Measurements from ENCODE around the gene ATG12. TPM values are rescaled to one million over a fixed set of nuclear protein-coding genes. Genes with fewer than 3 reads are reported as not detected.

ATG12 gene
- total and polyA plus RNA-seq, 2 of the 13 experiments (the other 11 are each of a cell fraction or from before 2014, with no cell fraction given), result 46.4 to 58.1 TPM

- no peak for TF ChIP-seq ZNF775 (CRISPR knock-in tag; IDR thresholded peaks at IDR 0.05; ENCODE audit: borderline replicate concordance)
- no peak for TF ChIP-seq ZNF17 (CRISPR knock-in tag; IDR thresholded peaks at IDR 0.05)
- TF ChIP-seq ISX (CRISPR knock-in tag; conservative IDR thresholded peaks at IDR 0.05), result 0 out of 2 replicates have a peak, but pooled peaks have one; percentile 54
- peak; percentile 93 for TF ChIP-seq PHF8 (CRISPR knock-in tag; IDR thresholded peaks at IDR 0.05)
- no peak for TF ChIP-seq ZKSCAN5 (CRISPR knock-in tag; IDR thresholded peaks at IDR 0.05)
- TF ChIP-seq IRX3 (CRISPR knock-in tag; IDR thresholded peaks at IDR 0.05; ENCODE audit: borderline replicate concordance, low read depth), result peak; percentile 87; the same call in 1 of the 2 replicates
- no peak; the same call in 1 of the 2 replicates for TF ChIP-seq ETV6 (CRISPR knock-in tag; conservative IDR thresholded peaks at IDR 0.05)
- no peak for TF ChIP-seq PRPF4 (IDR thresholded peaks at IDR 0.05; ENCODE audit: low read depth, low read length, poor library complexity, severe bottlenecking)
- peak; percentile 41 for TF ChIP-seq U2AF1 (optimal IDR thresholded peaks at IDR 0.05; ENCODE audit: low read depth, low read length)
- TF ChIP-seq ZNF431 (CRISPR knock-in tag; IDR thresholded peaks at IDR 0.05; ENCODE audit: borderline replicate concordance, low read depth), result peak; percentile 64; the same call in 1 of the 2 replicates
- no peak for TF ChIP-seq SAFB2 (CRISPR knock-in tag; IDR thresholded peaks at IDR 0.05; ENCODE audit: borderline replicate concordance, low read depth)
- TF ChIP-seq ZNF580 (CRISPR knock-in tag; IDR thresholded peaks at IDR 0.05; ENCODE audit: borderline replicate concordance, low read depth), result peak; percentile 86; the same call in 1 of the 2 replicates
- peak; percentile 68 for TF ChIP-seq PITX1 (CRISPR knock-in tag; IDR thresholded peaks at IDR 0.05)
- TF ChIP-seq RXRA (CRISPR knock-in tag; IDR thresholded peaks at IDR 0.05), result peak; percentile 53; the same call in 1 of the 2 replicates
- no peak for TF ChIP-seq ZSCAN12 (CRISPR knock-in tag; IDR thresholded peaks at IDR 0.05)
- peak; percentile 64 for TF ChIP-seq TGIF2 (CRISPR knock-in tag; IDR thresholded peaks at IDR 0.05)
- 0 out of 2 replicates have a peak, but pooled peaks have one; percentile 32 for TF ChIP-seq ZNF644 (CRISPR knock-in tag; IDR thresholded peaks at IDR 0.05; ENCODE audit: low read depth)
- no peak for TF ChIP-seq ATF1 (CRISPR knock-in tag; IDR thresholded peaks at IDR 0.05)
- TF ChIP-seq ZNF839 (CRISPR knock-in tag; IDR thresholded peaks at IDR 0.05; ENCODE audit: borderline replicate concordance), result no peak
- TF ChIP-seq KDM2A (CRISPR knock-in tag; IDR thresholded peaks at IDR 0.05; ENCODE audit: borderline replicate concordance, low read depth), result peak; percentile 94
- no peak for TF ChIP-seq NFE2L1 (CRISPR knock-in tag; IDR thresholded peaks at IDR 0.05; ENCODE audit: borderline replicate concordance)
- peak; percentile 73; the same call in 1 of the 2 replicates for TF ChIP-seq KLF15 (CRISPR knock-in tag; IDR thresholded peaks at IDR 0.05; ENCODE audit: borderline replicate concordance)
- no peak for TF ChIP-seq U2AF2 (IDR thresholded peaks at IDR 0.05; ENCODE audit: low read depth, low read length)
- TF ChIP-seq STAT5B (CRISPR knock-in tag; IDR thresholded peaks at IDR 0.05), result 0 out of 2 replicates have a peak, but pooled peaks have one; percentile 44
- TF ChIP-seq ATRX (CRISPR knock-in tag; IDR thresholded peaks at IDR 0.05; ENCODE audit: borderline replicate concordance), result no peak
- no peak for TF ChIP-seq SYNCRIP (IDR thresholded peaks at IDR 0.05; ENCODE audit: insufficient read depth, low read depth, low read length)
- peak; percentile 16; the same call in 1 of the 2 replicates for TF ChIP-seq GPN1 (CRISPR knock-in tag; IDR thresholded peaks at IDR 0.05; ENCODE audit: borderline replicate concordance)
- peak; percentile 65; the same call in 1 of the 2 replicates for TF ChIP-seq MIER3 (CRISPR knock-in tag; IDR thresholded peaks at IDR 0.05; ENCODE audit: borderline replicate concordance)
- TF ChIP-seq PHF5A (CRISPR knock-in tag; IDR thresholded peaks at IDR 0.05; ENCODE audit: low read depth, unreplicated experiment), result peak; percentile 84
- TF ChIP-seq HNF4A (CRISPR knock-in tag; IDR thresholded peaks at IDR 0.05), result no peak
- peak; percentile 81 for TF ChIP-seq SALL1 (CRISPR knock-in tag; IDR thresholded peaks at IDR 0.05)
- TF ChIP-seq ZNF737 (CRISPR knock-in tag; IDR thresholded peaks at IDR 0.05; ENCODE audit: borderline replicate concordance), result peak; percentile 96
Measured at GRCh38 chr5:115841382-115842088, at the start of gene ATG12, which contains the start of gene AP3S1 (continued).

All from HepG2 (cell line).